Mesothelial cell of epicardium (in vitro differentiated cells): ENCODE data around the gene SPATA6L. TPM values are rescaled to one million over a fixed set of nuclear protein-coding genes. Genes with fewer than 3 reads are reported as not detected.
A peak's percentile ranks its signal among the peaks of the same experiment; 100 is the strongest.

Experiments
- DNase-seq, 2 experiments: peaks; one replicate each; pipeline ENCODE4 v3.0.0; 2021; ENCODE audit warnings: low spot score in 2 of 2; ENCODE audit not compliant: unreplicated experiment in 2 of 2
- H3K27ac Mint-ChIP-seq: 2 replicates; pipeline ENCODE4 v1.8.0; 2021; ENCODE audit warnings: mixed read lengths
- H3K27me3 Mint-ChIP-seq: 2 replicates; pipeline ENCODE4 v1.8.0; 2021; ENCODE audit warnings: low read depth, mixed read lengths
- H3K36me3 Mint-ChIP-seq: 2 replicates; pipeline ENCODE4 v1.8.0; 2021; ENCODE audit warnings: mixed read lengths
- H3K4me1 Mint-ChIP-seq: 2 replicates; pipeline ENCODE4 v1.8.0; 2021; ENCODE audit warnings: mixed read lengths
- H3K4me3 Mint-ChIP-seq: 2 replicates; pipeline ENCODE4 v1.8.0; 2021; ENCODE audit warnings: mild to moderate bottlenecking, moderate library complexity, mixed read lengths
- H3K9me3 Mint-ChIP-seq: 2 replicates; pipeline ENCODE4 v1.8.0; 2021; ENCODE audit warnings: mixed read lengths
- total RNA-seq: library from RNA; stranded (reverse); gene quantifications from 3 replicates; pipeline ENCODE4 v1.2.1, GENCODE V29; 2021
- TF ChIP-seq, protein P1 (sequence below): fragments of 200-600 bp; sonication (generic); IDR thresholded peaks from one replicate; pipeline ENCODE4 v1.5.0; 2021; ENCODE audit warnings: antibody characterized with exemption; ENCODE audit not compliant: unreplicated experiment

The SPATA6L gene
- total RNA-seq, 1 donor from 2014 or later = 6.1 TPM

DNA sequence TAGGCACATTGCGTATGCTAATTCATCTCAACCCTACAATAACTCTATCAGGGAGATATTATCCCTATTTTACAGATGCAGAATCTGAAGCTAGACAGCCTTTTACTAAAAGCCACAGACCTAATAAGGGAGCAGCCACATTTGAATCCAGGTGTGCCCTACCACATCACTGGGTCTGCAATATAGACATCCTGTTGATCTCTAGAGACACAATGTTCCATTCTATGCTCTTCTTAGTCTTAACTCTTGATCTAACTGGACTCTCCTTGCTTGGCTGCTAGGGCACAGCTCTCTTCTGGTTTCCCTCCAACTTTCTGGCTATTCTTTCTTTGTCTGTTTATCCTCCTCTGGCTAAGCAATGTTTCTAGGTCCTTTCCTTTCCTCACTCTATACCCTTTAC, 1.4 kb upstream of the SPATA6L start:
- no peak overlapping the region for H3K27ac Mint-ChIP-seq

DNA sequence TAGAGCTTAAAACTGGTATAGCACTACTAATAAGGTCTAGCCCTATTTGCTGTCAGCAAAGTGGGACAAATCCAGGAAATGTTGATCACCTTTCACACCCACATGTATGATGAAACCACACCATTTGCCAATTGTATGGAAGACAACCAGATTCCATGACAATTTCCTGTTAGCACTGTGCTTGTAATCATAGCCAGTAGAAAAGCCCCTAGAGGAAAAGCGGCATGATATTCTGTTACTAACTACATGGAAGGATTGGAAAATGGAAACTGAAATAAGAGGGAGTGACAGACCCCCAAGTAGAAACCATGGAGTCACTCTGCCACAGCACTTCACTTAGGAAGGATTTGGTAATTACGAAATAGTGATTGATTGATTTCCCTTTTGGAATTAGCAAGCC, 923 bp downstream of the SPATA6L start:
- Mint-ChIP-seq H3K27me3 (no peaks in the 10 kb centered on the region), H3K9me3 (peaks cover 3% of the 10 kb centered on the region), H3K36me3 (peaks cover 2% of the 10 kb centered on the region), H3K4me3 (peak overlapping the region; percentile 79), H3K4me1 (peaks cover 50% of the 10 kb centered on the region), H3K27ac (peak overlapping the region; percentile 86)
- TF ChIP-seq, protein P1, sequence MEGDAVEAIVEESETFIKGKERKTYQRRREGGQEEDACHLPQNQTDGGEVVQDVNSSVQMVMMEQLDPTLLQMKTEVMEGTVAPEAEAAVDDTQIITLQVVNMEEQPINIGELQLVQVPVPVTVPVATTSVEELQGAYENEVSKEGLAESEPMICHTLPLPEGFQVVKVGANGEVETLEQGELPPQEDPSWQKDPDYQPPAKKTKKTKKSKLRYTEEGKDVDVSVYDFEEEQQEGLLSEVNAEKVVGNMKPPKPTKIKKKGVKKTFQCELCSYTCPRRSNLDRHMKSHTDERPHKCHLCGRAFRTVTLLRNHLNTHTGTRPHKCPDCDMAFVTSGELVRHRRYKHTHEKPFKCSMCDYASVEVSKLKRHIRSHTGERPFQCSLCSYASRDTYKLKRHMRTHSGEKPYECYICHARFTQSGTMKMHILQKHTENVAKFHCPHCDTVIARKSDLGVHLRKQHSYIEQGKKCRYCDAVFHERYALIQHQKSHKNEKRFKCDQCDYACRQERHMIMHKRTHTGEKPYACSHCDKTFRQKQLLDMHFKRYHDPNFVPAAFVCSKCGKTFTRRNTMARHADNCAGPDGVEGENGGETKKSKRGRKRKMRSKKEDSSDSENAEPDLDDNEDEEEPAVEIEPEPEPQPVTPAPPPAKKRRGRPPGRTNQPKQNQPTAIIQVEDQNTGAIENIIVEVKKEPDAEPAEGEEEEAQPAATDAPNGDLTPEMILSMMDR = no peak
- no peak for DNase-seq

More for the DNA sequence above, 1.4 kb upstream of the SPATA6L start:
- TF ChIP-seq, protein P1 = no peak
- H3K4me1 Mint-ChIP-seq = peaks cover 39% of the 10 kb centered on the region
- no peak for DNase-seq
- H3K4me3 Mint-ChIP-seq = no peak overlapping the region
- no peaks in the 10 kb centered on the region for H3K36me3 Mint-ChIP-seq
- no peaks in the 10 kb centered on the region for H3K27me3 Mint-ChIP-seq
- no peaks in the 10 kb centered on the region for H3K9me3 Mint-ChIP-seq

DNA sequence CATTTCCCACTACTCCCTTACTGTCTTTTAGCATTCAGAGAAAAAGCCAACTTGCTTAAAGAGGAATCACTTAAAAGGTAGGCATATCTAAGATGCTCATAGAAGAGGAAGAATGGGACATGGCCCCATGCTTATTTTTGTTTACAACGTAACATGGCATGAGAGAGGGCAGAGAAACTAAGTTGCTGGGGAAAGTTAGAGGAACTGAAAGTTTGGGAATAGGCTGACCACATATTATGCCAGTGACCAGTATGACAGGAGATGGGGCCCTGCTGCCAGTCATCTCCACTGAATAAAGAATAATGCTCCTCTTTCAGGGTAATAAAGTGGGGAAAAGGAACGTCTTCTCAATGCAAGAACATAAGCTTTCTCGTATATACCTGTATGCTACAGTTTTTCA, 2.3 kb downstream of the SPATA6L start:
- Mint-ChIP-seq H3K27ac (peak overlapping the region; percentile 26), H3K9me3 (peaks cover 3% of the 10 kb centered on the region), H3K36me3 (peaks cover 5% of the 10 kb centered on the region), H3K27me3 (no peaks in the 10 kb centered on the region), H3K4me3 (peak overlapping the region; percentile 2), H3K4me1 (peaks cover 50% of the 10 kb centered on the region)
- DNase-seq = no peak
- TF ChIP-seq, protein P1 = no peak

DNA sequence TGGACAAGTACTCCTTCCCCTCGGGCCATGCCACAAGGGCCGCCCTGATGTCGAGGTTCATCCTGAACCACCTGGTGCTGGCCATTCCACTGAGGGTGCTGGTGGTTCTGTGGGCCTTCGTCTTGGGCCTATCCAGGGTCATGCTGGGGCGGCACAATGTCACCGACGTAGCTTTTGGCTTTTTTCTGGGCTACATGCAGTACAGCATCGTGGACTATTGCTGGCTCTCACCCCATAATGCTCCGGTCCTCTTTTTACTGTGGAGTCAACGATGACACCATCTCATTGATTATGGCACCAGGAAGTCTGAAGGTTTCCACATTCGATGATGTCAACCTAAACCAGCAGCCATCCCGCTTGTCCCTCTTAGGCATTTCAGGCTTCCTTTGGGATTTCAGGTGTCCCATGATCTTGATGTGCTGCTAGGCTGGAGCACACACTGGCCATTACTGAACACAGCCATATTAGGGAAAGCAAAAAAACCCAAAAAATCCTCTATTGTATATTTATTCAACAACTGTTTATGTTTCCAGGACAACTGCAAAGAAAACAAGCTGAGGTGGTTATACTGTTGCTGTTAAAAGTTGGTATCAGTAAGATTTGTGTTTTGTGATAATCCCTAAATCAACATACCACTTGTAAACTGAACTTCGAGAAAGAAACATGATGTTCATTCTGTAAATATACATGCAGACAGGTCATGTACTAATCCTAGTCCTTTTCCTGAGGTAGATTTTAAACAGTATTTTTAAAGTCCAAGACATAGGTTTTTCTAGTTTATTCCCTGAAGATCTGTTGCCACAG, 3.1 kb downstream of the SPATA6L start:
- TF ChIP-seq, protein P1 = no peak
- Mint-ChIP-seq H3K27ac (peak overlapping the region; percentile 39), H3K36me3 (peaks cover 5% of the 10 kb centered on the region), H3K9me3 (peaks cover 3% of the 10 kb centered on the region), H3K4me1 (peaks cover 50% of the 10 kb centered on the region), H3K27me3 (no peaks in the 10 kb centered on the region), H3K4me3 (peak overlapping the region; percentile 80)
- DNase-seq = no peak

DNA sequence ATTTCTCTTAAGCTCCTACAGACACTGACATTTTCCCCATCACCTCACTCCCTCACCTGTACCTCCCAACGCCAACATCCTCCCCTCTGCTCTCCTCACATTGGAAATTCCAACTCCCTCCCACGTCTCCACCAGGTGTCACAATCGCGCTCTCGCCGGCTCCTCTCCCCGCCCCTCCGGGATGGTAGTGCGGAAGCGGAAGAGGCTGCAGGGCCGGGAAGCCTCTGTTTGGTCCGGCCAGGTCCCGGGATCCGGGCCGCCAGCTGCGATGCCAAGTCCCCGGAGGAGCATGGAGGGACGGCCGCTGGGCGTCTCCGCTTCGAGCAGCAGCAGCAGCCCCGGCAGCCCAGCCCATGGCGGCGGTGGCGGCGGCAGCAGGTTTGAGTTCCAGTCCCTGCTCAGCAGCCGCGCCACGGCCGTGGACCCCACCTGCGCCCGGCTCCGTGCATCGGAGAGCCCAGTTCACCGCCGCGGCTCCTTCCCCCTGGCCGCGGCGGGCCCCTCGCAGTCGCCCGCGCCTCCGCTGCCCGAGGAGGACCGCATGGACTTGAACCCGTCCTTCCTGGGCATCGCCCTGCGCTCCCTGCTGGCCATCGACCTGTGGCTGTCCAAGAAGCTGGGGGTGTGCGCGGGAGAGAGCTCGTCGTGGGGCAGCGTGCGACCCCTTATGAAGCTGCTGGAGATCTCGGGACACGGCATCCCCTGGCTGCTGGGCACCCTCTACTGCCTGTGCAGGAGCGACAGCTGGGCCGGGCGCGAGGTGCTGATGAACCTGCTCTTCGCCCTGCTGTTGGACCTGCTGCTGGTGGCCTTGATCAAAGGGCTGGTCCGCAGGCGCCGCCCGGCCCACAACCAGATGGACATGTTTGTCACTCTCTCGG, 3.9 kb downstream of the SPATA6L start, which contains the start of gene PLPP6:
PLPP6 (plus strand) TSS at position 187 of the 881 bp plus-strand sequence; CDS start at position 269, 82 bp downstream.
- peak within 1 kb of the TSS; percentile 83 for H3K27ac Mint-ChIP-seq
- H3K27me3 Mint-ChIP-seq = no peaks in the 10 kb centered on the region
- peaks cover 5% of the 10 kb centered on the region for H3K36me3 Mint-ChIP-seq
- peak; percentile 60 to 85 for DNase-seq
- H3K9me3 Mint-ChIP-seq = peaks cover 3% of the 10 kb centered on the region
- H3K4me1 Mint-ChIP-seq = peaks cover 50% of the 10 kb centered on the region
- TF ChIP-seq, protein P1 = peak; percentile 13
- peak within 1 kb of the TSS; percentile 80 for H3K4me3 Mint-ChIP-seq
